Hematopoietic multipotent progenitor cell treated with erythropoietin and hydrocortisone succinate and interleukin-3 and kit ligand, for 15 days (in vitro differentiated cells): ENCODE data around the gene TRERF1.

Experiments
- DNase-seq: peaks from one replicate; pipeline ENCODE4 v3.0.0-alpha.2; 2015; ENCODE audit warnings: low spot score

TRERF1 gene

GRCh38 chr6:42394881-42395620 lies 56.7 kb downstream of the TRERF1 start:
- DNase-seq: no peak

- DNase-seq: no peak
Measured at GRCh38 chr6:42394151-42394550, 57.6 kb downstream of the TRERF1 start.

- DNase-seq: no peak
Measured at GRCh38 chr6:42393339-42393738, 58.4 kb downstream of the TRERF1 start.

GRCh38 chr6:42392833-42393232 lies 58.9 kb downstream of the TRERF1 start:
- no peak for DNase-seq

- no peak for DNase-seq
Measured at GRCh38 chr6:42391441-42391840, 60.3 kb downstream of the TRERF1 start.

GRCh38 chr6:42390228-42390934 lies 61.3 kb downstream of the TRERF1 start:
- no peak for DNase-seq

- DNase-seq: no peak
Measured at GRCh38 chr6:42389736-42390135, 62.0 kb downstream of the TRERF1 start.

- no peak for DNase-seq
Measured at GRCh38 chr6:42388046-42388445, 63.7 kb downstream of the TRERF1 start.

GRCh38 chr6:42387336-42387735 lies 64.4 kb downstream of the TRERF1 start:
- no peak for DNase-seq

GRCh38 chr6:42385339-42385738 lies 66.4 kb downstream of the TRERF1 start:
- DNase-seq: no peak

GRCh38 chr6:42383421-42384205 lies 68.1 kb downstream of the TRERF1 start:
- DNase-seq: no peak

GRCh38 chr6:42381850-42382249 lies 69.9 kb downstream of the TRERF1 start:
- no peak for DNase-seq

- DNase-seq: no peak
Measured at GRCh38 chr6:42380228-42380979, 71.3 kb downstream of the TRERF1 start.

- no peak for DNase-seq
Measured at GRCh38 chr6:42378536-42378935, 73.2 kb downstream of the TRERF1 start.

GRCh38 chr6:42378125-42378524 lies 73.6 kb downstream of the TRERF1 start:
- DNase-seq: no peak

- no peak for DNase-seq
Measured at GRCh38 chr6:42375007-42375635, 76.6 kb downstream of the TRERF1 start.

GRCh38 chr6:42374018-42374669 lies 77.6 kb downstream of the TRERF1 start:
- no peak for DNase-seq

GRCh38 chr6:42372699-42373098 lies 79.0 kb downstream of the TRERF1 start:
- DNase-seq: no peak

- DNase-seq: no peak
Measured at GRCh38 chr6:42370323-42370985, 81.3 kb downstream of the TRERF1 start.

- no peak for DNase-seq
Measured at GRCh38 chr6:42369568-42369967, 82.2 kb downstream of the TRERF1 start.

GRCh38 chr6:42368181-42368580 lies 83.5 kb downstream of the TRERF1 start:
- no peak for DNase-seq
